Endothelial cell of umbilical vein (primary cell): ENCODE measurements around the gene KRTAP27-1. TPM values are rescaled to one million over a fixed set of nuclear protein-coding genes. Genes with fewer than 3 reads are reported as not detected.

Source experiments
- BruUV-seq: library from RNA; stranded (reverse); fragments of 400-500 nt; replicated peaks from 2 replicates; lab custom pipeline; 2021; lab: Mats Ljungman, UMichigan
- CTCF ChIA-PET: fragments of 300-600, 350-600 bp; sonication (Branson Sonifier 250); formaldehyde crosslinking; loops from one replicate; lab custom pipeline; 2021; ENCODE audit warnings: antibody characterized with exemption, inconsistent platforms; lab: Charles Lee
- POLR2A ChIA-PET: fragments of 300-600, 350-600 bp; sonication (Branson Sonifier 250); formaldehyde crosslinking; loops from one replicate; lab custom pipeline; 2021; ENCODE audit warnings: antibody characterized with exemption, inconsistent platforms; lab: Charles Lee
- DNase-seq: peaks from one replicate; pipeline ENCODE4 v3.0.0-alpha.2; 2011; ENCODE audit warnings: low read depth, low spot score
- FAIRE-seq: peaks from 2 replicates; lab custom pipeline; 2011; peaks lifted over from hg19 to GRCh38; lab: Jason Lieb, UNC
- H2AFZ ChIP-seq: 2 replicates; pipeline ENCODE4 v1.6.0; 2012; ENCODE audit warnings: low read depth, low read length, control low read depth, inconsistent platforms
- H3K27ac ChIP-seq: 2 replicates; pipeline ENCODE4 v1.5.1; 2011; ENCODE audit warnings: low read depth, mild to moderate bottlenecking, control low read depth, low read length, moderate library complexity; ENCODE audit not compliant: insufficient read depth
- H3K27me3 ChIP-seq, 2 experiments: 2 replicates each; pipeline versions ENCODE4 v1.6.0 to v1.6.1; 2011; ENCODE audit warnings: low read length in 2 of 2, mixed read lengths in 1 of 2; ENCODE audit not compliant: control insufficient read depth in 2 of 2, insufficient read depth in 2 of 2
- H3K36me3 ChIP-seq, 2 experiments: 2 replicates in 1 of 2; 3 replicates in 1 of 2; pipeline ENCODE4 v1.5.1; 2011; ENCODE audit warnings: low read length in 2 of 2, mild to moderate bottlenecking in 1 of 2, moderate library complexity in 1 of 2; ENCODE audit not compliant: control insufficient read depth in 2 of 2, insufficient read depth in 2 of 2; ENCODE audit errors: extremely low read depth in 1 of 2
- H3K4me1 ChIP-seq: 3 replicates; pipeline ENCODE4 v1.5.1; 2011; ENCODE audit warnings: mild to moderate bottlenecking, low read length; ENCODE audit not compliant: control insufficient read depth, insufficient read depth; ENCODE audit errors: extremely low read depth
- H3K4me2 ChIP-seq: 2 replicates; pipeline ENCODE4 v1.6.1; 2011; ENCODE audit warnings: low read length, control low read depth, mixed read lengths; ENCODE audit not compliant: insufficient read depth
- H3K4me3 ChIP-seq, 3 experiments: fragments of 200-600 bp in 1 of 3; sonication (generic), shearing (Covaris generic) in 1 of 3; replicated peaks in 1 of 3; 2 replicates each; pipeline ENCODE4 v1.5.1; 2011 to 2016; ENCODE audit warnings: control low read depth in 3 of 3, low read length in 3 of 3, mild to moderate bottlenecking in 2 of 3, inconsistent platforms in 1 of 3, low read depth in 1 of 3, moderate library complexity in 1 of 3; ENCODE audit not compliant: insufficient read depth in 1 of 3
- H3K79me2 ChIP-seq: 2 replicates; pipeline ENCODE4 v1.6.0; 2012; ENCODE audit warnings: low read length, inconsistent platforms; ENCODE audit not compliant: control insufficient read depth, insufficient read depth
- H3K9ac ChIP-seq: replicated peaks from 2 replicates; pipeline ENCODE3; 2011; ENCODE audit warnings: low read length, control low read depth; ENCODE audit not compliant: insufficient read depth; ENCODE audit errors: extremely low read depth
- H3K9me1 ChIP-seq: replicated peaks from 3 replicates; pipeline ENCODE4 v1.6.0; 2011; ENCODE audit warnings: mild to moderate bottlenecking, low read length; ENCODE audit not compliant: control insufficient read depth, insufficient read depth; ENCODE audit errors: extremely low read depth
- H3K9me3 ChIP-seq: replicated peaks from 2 replicates; pipeline ENCODE4 v1.5.1; 2012; ENCODE audit warnings: low read length, inconsistent platforms; ENCODE audit not compliant: control insufficient read depth, insufficient read depth
- H4K20me1 ChIP-seq: replicated peaks from 2 replicates; pipeline ENCODE3; 2011; ENCODE audit warnings: mild to moderate bottlenecking, low read length; ENCODE audit not compliant: control insufficient read depth, insufficient read depth; ENCODE audit errors: extremely low read depth
- CTCF ChIP-seq, 2 donors: IDR thresholded peaks; 1 replicate in 1 of 2; 2 replicates in 1 of 2; pipeline ENCODE4 v1.5.1; 2011; ENCODE audit warnings: low read length in 2 of 2, mild to moderate bottlenecking in 2 of 2, moderate library complexity in 2 of 2, control low read depth in 1 of 2, inconsistent platforms in 1 of 2, low read depth in 1 of 2; ENCODE audit not compliant: insufficient read depth in 1 of 2; ENCODE audit errors: extremely low read depth in 1 of 2
- EZH2 ChIP-seq: IDR thresholded peaks from 2 replicates; pipeline ENCODE4 v1.6.1; 2012; ENCODE audit warnings: borderline replicate concordance, low read depth, mild to moderate bottlenecking, moderate library complexity, low read length, inconsistent platforms; ENCODE audit not compliant: severe bottlenecking
- FOS ChIP-seq: IDR thresholded peaks from 2 replicates; pipeline ENCODE4 v1.6.1; 2011; ENCODE audit warnings: mild to moderate bottlenecking, low read length, moderate library complexity, borderline replicate concordance; ENCODE audit not compliant: insufficient read depth
- GATA2 ChIP-seq: IDR thresholded peaks from 2 replicates; pipeline ENCODE4 v1.7.0; 2011; ENCODE audit warnings: low read depth, mild to moderate bottlenecking, moderate library complexity, mixed read lengths, low read length; ENCODE audit not compliant: insufficient read length, insufficient read depth
- JUN ChIP-seq: IDR thresholded peaks from 2 replicates; pipeline ENCODE4 v1.6.1; 2011; ENCODE audit warnings: borderline replicate concordance, low read depth; ENCODE audit not compliant: insufficient read length, insufficient read depth
- MYC ChIP-seq: IDR thresholded peaks from one replicate; pipeline ENCODE4 v1.6.1; 2011; ENCODE audit warnings: mild to moderate bottlenecking, low read depth, low read length
- POLR2A ChIP-seq: IDR thresholded peaks from 2 replicates; pipeline ENCODE4 v1.6.1; 2012; ENCODE audit warnings: low read depth, mild to moderate bottlenecking, control low read depth, low read length
- POLR2AphosphoS5 ChIP-seq: IDR thresholded peaks from 2 replicates; pipeline ENCODE4 v1.6.1; 2012; ENCODE audit warnings: low read depth, mild to moderate bottlenecking, control low read depth, low read length, moderate library complexity; ENCODE audit not compliant: insufficient read depth
- dilution Hi-C: fragments of 300-500 bp; cut with MboI; formaldehyde crosslinking; loops from one replicate; pipeline ENCODE4 v1.15.0; 2019; ENCODE audit warnings: low sequenced_read_pairs; ENCODE audit not compliant: extremely low pct_ligation_motif_present
- intact Hi-C: fragments of 100-400 bp; cut with micrococcal nuclease; formaldehyde crosslinking; loops from one replicate; pipeline ENCODE4 v1.10.0; 2022
- polyA plus RNA-seq, 4 experiments: library from polyadenylated mRNA; depleted of rRNA in 3 of 4; stranded (reverse) in 3 of 4; unstranded in 1 of 4; fragments of >200 nt; gene quantifications; 2 replicates each; pipeline versions ENCODE4 v1.2.1 to v1.2.3, GENCODE V29; 2011 to 2012; ENCODE audit warnings: missing spikeins in 1 of 4
- total RNA-seq: library from RNA; stranded (reverse); gene quantifications from 2 replicates; pipeline ENCODE4 v1.2.3, GENCODE V29; 2021
- TF ChIP-seq, protein P1 (sequence below): IDR thresholded peaks from 2 replicates; pipeline ENCODE4 v1.6.1; 2011; ENCODE audit not compliant: insufficient read depth, insufficient read length

The KRTAP27-1 gene
- total and polyA plus RNA-seq, 2 donors (not counting 3 experiments of a cell fraction or from before 2014, with no cell fraction given): not detected

- dilution Hi-C loops (no loop called here), intact Hi-C loops (no loop called here)
- H3K79me2 ChIP-seq: no peaks in the 10 kb centered on the region
- no peak overlapping the region for H2AFZ ChIP-seq
- FAIRE-seq (no peak), DNase-seq (no peak)
- ChIA-PET POLR2A (no interaction called here), CTCF (no interaction called here)
- no peak overlapping the region for H3K9ac ChIP-seq
- H3K36me3 ChIP-seq: no peaks in the 10 kb centered on the region
- H3K27me3 ChIP-seq: no peaks in the 10 kb centered on the region
- TF ChIP-seq GATA2: no peak
- no peak overlapping the region for H3K27ac ChIP-seq
- H3K4me2 ChIP-seq: no peak overlapping the region
- H3K9me1 ChIP-seq: no peaks in the 10 kb centered on the region
- H3K9me3 ChIP-seq: peaks cover 3% of the 10 kb centered on the region
- H3K4me3 ChIP-seq: no peak overlapping the region
- BruUV-seq: no TSS peak
- H4K20me1 ChIP-seq: no peaks in the 10 kb centered on the region
- no peaks in the 10 kb centered on the region for H3K4me1 ChIP-seq
Observed at GRCh38 chr21:30315701-30316100, 21.8 kb downstream of the KRTAP27-1 start.

DNA sequence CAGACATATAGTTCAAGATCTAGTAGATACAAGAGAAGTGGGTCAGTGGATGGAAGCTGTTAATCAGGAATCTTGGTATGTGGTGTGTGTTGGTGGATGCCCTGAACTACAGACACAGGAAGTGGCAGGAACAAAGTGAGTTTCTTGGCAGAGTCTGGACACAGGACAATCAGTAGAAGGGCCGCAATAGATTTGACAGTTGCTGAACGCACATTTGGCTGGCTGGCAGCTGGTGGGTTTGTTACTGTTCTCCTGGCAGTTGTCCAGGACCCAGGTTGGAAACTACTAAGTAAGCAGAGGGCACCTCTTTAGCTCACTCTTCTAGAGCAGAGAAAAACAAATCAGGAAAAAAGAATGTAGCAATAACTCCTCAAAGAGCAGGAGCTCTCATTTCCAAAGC lies 30.6 kb downstream of the KRTAP27-1 start:
- Histone ChIP-seq H3K4me1 (no peaks in the 10 kb centered on the region), H3K9ac (no peak overlapping the region), H3K36me3 (no peaks in the 10 kb centered on the region), H3K27me3 (no peaks in the 10 kb centered on the region), H2AFZ (no peak overlapping the region), H3K4me2 (no peak overlapping the region), H3K4me3 (no peak overlapping the region), H3K79me2 (no peaks in the 10 kb centered on the region), H4K20me1 (no peaks in the 10 kb centered on the region), H3K9me1 (no peaks in the 10 kb centered on the region), H3K9me3 (peaks cover 8% of the 10 kb centered on the region), H3K27ac (no peak overlapping the region)
- BruUV-seq: no TSS peak
- dilution Hi-C loops: no loop called here
- POLR2A ChIA-PET: no interaction called here
- FAIRE-seq: no peak
- DNase-seq: no peak
- intact Hi-C loops: no loop called here
- no peak for TF ChIP-seq JUN
- no peak for TF ChIP-seq POLR2A
- TF ChIP-seq CTCF (IDR thresholded peaks at IDR 0.05; ENCODE audit: extremely low read depth in 1 of 2, insufficient read depth in 1 of 2, low read depth in 1 of 2, low read length in 2 of 2): no peak
- TF ChIP-seq EZH2: no peak
- TF ChIP-seq MYC: no peak
- no peak for TF ChIP-seq FOS
- TF ChIP-seq GATA2: no peak
- TF ChIP-seq POLR2AphosphoS5: no peak
- TF ChIP-seq, protein P1, sequence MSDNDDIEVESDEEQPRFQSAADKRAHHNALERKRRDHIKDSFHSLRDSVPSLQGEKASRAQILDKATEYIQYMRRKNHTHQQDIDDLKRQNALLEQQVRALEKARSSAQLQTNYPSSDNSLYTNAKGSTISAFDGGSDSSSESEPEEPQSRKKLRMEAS: no peak
- CTCF ChIA-PET: no interaction called here
